Posterior vena cava (tissue), 2 donors: ENCODE measurements around the gene TMEM120B. TPM values are rescaled to one million over a fixed set of nuclear protein-coding genes. Genes with fewer than 3 reads are reported as not detected.
A peak's percentile ranks its signal among the peaks of the same experiment; 100 is the strongest.

Experiments
- DNase-seq: peaks from one replicate; pipeline ENCODE4 v3.0.0-alpha.2; 2020; ENCODE audit warnings: low spot score
- intact Hi-C, 2 donors: fragments of 100-400 bp; cut with DNase I; formaldehyde crosslinking; loops; one replicate each; pipeline versions ENCODE4 v1.14.1 to v1.14.2; 2022 to 2023
- total RNA-seq, 2 donors: library from RNA; stranded (reverse); fragmentation: NEBNext Ultra II Directional; extraction: Animal tissue kit (Norgen Biotek cat#: 25700); gene quantifications; one replicate each; pipeline ENCODE4 v1.2.1, GENCODE V29; 2021
- donor health status: DM: yes; HTN: yes; CAD: no.
- donor health status: DM: yes; HTN: yes; CAD: no.

TMEM120B gene
- total RNA-seq, 2 donors from 2014 or later = 7.9 to 11.0 TPM

DNA sequence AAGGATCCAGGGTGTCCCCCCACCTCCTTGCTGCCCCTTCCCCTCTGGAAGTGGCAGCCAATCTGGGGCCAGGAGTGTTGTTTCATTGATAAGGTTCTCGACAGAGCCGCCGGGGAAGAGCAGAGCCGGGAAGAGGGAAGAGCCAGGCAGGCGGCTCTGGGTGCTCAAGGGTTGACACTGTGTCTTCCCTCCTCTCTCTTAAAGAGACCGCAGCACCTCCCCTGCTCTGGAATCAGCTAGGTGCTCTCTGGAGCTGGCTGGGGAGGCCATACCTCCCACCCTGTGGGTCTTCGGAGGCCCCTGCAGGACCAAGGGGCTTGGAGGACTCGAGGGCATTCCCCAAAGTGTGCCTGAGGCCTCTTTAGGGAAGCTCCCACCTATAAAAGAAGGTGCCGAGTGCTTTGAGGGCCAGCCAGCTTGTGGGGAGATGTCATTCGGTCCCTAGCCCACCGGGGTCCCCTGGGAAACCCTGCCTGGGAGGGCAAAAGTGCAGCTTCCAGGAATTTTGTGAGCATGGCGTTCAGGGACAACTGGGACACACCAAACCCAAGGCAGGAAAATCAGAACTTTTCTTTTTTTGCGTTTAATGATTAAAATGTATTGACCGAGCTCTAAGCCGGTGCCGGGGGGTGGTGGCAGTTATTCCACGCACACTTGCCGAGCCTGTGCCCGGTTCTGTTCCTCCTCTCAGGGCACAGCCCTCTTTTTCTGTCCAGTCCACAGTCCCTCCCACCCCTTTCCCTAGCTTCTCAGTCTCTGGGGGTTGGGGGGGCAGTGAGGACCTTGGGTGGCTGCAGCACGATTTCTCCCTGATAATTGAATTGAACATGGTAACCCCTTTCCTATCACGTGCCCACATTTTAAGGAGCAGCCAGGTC lies 94.2 kb downstream of the TMEM120B start:
- intact Hi-C loops = no loop called here
- no peak for DNase-seq

DNA sequence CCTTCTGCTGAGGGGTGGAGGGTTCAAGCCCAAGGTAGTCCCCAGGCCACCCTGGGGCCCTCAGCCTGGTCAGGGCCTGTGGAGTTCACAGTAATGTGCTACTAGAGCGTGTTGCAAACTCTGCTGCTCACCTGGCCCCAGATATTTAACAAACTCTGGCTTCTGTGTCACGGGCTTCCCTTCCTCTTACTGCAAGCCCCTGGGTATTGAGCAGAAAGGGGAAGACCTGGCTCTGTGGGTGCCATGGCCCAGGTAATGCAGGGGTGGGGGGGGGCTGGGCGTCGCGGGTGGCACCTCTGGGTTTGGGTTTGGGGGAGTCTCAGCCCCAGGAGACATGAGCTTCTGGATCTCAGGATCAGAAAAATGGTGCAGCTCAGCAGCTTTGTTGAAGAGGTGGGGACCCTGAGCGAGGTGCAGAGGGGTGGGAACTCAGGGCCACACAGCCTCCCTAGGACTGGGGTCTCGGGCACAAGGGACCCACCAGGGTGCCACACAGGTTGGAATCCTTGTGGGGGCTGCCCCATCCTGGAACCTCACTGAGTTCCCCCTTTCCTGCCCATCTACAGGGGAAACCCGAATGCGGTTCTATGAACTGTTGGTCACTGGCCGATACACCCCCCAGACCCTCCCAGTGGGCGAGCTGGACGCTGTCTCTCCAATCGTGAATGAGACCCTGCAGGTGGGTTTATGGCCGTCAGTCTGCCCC lies 95.2 kb downstream of the TMEM120B start:
- no peak for DNase-seq
- intact Hi-C loops = no loop called here

DNA sequence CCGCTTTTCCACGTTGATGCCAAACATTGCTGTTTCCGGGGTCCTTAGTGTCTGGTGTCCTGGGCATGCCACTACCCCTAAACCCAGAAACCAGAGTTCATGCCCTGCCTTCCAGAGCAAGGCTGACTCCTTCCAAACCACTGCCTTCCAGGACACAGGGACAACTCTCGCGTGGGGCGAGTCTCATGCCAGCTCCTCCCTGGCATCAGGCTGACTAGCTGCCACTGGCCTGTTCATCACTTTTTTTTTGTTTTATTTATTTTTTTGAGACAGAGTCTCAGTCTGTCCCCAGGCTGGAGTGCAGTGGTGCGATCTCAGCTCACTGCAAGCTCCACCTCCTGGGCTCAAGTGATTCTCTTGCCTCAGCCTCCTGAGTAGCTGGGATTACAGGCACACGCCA lies 96.1 kb downstream of the TMEM120B start:
- DNase-seq = no peak
- intact Hi-C loops = no loop called here

DNA sequence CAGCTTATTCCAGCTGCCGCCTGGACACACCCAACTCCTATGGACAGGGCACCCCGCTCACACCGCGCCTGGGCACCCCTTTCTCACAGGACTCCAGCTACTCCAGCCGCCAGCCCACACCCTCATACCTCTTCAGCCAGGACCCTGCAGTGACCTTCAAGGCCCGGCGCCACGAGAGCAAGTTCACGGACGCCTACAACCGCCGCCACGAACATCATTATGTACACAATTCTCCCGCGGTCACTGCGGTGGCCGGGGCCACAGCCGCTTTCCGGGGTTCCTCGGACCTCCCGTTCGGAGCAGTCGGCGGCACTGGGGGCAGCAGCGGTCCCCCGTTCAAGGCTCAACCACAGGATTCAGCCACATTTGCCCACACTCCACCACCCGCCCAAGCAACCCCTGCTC lies 97.2 kb downstream of the TMEM120B start:
- DNase-seq = peak; percentile 77
- intact Hi-C loops = loop anchor here in 1 of 2 donors (5.0 kb wide), 1 partner anchor 32 kb away; no protein-coding TSS in a partner anchor

DNA sequence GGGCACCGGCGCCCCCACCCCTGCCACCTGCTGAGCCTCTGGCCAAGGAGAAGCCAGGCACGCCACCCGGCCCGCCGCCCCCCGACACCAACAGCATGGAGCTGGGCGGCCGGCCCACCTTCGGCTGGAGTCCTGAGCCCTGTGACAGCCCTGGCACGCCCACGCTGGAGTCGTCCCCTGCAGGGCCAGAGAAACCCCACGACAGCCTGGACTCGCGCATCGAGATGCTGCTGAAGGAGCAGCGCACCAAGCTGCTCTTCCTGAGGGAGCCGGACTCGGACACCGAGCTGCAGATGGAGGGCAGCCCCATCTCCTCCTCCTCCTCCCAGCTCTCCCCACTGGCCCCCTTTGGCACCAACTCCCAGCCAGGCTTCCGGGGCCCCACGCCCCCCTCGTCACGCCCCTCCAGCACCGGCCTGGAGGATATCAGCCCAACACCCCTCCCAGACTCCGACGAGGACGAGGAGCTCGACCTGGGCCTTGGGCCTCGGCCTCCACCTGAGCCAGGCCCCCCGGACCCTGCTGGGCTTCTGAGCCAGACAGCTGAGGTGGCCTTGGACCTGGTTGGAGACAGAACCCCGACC lies 97.8 kb downstream of the TMEM120B start:
- intact Hi-C loops = loop anchor here in 1 of 2 donors (5.0 kb wide), 1 partner anchor 33 kb away; no protein-coding TSS in a partner anchor
- DNase-seq = peak; percentile 80

DNA sequence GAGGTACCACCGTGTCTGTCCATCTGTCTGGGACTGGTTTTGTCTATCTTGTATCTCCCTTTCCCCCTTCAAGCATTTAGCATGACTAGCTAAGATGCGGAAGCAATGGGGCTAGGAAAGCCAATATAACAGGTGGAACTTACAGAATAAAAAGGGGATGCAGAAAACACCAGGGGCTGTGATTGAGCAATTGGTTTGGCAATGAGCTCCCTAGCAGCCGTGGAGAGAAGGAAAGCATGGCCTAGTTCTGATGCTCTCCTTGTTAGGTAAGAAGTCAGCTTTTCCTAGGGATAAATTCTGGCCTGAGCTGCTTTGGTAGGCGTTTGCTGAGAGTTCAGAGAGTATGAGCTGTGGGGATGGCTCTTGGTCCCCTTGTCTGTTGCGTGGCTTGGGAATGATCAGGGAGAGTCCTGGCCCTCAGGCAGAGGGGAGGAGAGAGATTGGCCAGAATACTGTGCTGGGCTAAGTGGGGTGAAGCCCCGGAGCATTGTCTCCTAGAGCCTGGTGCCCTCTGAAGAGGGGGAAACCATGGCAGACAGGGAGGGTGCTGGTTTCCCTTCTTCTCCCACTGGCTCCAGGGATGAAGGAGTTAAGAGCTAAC lies 98.4 kb downstream of the TMEM120B start:
- no peak for DNase-seq
- intact Hi-C loops = loop anchor here in 1 of 2 donors (5.0 kb wide), 1 partner anchor 34 kb away; no protein-coding TSS in a partner anchor

DNA sequence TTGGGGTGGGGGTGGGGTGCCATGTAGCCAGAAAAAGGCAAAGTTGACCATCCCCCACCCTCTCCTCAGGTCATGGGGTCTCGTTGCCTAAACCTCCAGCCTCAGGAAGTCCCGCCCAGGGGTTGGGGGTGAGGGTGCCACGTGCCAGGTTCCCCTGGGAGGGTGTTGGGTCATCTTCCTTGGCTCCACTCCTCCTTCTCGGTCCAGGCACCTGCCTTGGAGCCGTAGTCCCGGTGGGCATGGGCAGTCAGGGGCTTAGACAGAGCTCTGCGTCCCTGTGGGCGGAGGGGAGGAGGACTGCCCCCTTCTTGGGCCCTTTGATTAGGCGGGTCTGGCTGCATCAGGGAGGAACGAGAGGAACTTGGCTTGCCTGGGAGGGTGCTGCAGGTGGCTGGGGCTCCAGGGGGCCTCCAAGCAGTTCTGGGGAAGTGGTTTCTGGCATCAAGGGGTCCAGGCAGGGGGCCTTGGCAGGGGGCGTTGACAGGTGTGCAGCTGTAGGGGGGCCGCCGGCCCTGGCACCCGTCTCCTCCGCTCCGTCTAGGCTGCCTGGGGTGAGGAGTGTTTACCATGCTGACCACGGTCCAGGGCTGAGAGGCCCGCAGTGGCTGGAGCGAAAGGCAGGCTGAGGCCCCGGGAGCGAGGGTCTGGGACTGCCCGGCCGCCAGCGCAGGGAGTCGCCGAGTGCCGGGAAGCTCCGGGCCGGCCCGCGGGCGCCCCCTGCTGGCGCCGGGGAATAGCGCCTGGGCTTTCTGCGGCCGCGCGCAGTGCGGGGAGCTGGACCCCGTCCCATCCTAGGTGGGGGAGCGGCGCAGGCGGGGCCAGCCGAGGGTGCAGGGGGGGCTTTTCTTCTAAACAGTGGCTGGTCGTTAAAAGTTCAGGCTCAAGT lies 99.1 kb downstream of the TMEM120B start:
- intact Hi-C loops = loop anchor here in 1 of 2 donors (2.0 to 5.0 kb wide), 2 partner anchors 17 to 34 kb away; no protein-coding TSS in a partner anchor
- peak; percentile 93 for DNase-seq

DNA sequence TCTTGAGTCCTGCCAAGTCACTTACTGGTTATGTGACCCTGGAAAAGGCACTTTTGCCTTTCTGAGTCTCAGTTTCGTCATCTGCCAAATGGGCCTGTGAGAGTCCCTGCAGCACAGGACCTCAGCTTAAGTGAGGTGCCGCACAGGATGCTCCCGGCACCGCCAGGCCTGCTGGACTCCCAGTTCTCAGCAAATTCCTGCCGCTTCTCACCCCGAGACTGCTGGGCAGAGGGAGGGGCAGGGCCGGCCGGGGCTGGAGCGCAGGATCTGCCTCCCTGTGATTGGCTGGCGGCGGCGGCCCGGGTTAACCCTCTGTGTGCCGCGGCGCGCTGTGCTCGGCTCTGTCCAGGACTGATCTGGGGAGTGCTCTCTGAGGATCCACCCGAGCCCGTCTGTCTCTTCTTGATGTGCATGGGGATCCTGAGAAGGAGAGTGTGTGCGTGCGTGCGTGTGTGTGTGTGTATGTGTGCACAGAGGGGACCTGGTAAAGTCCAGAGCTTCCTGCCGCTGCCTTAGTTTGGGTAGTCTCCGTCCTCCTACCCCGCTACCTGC lies 99.8 kb downstream of the TMEM120B start:
- DNase-seq = peak; percentile 93
- intact Hi-C loops = loop anchor here in 1 of 2 donors (2.0 to 5.0 kb wide), 2 partner anchors 18 to 35 kb away; no protein-coding TSS in a partner anchor

DNA sequence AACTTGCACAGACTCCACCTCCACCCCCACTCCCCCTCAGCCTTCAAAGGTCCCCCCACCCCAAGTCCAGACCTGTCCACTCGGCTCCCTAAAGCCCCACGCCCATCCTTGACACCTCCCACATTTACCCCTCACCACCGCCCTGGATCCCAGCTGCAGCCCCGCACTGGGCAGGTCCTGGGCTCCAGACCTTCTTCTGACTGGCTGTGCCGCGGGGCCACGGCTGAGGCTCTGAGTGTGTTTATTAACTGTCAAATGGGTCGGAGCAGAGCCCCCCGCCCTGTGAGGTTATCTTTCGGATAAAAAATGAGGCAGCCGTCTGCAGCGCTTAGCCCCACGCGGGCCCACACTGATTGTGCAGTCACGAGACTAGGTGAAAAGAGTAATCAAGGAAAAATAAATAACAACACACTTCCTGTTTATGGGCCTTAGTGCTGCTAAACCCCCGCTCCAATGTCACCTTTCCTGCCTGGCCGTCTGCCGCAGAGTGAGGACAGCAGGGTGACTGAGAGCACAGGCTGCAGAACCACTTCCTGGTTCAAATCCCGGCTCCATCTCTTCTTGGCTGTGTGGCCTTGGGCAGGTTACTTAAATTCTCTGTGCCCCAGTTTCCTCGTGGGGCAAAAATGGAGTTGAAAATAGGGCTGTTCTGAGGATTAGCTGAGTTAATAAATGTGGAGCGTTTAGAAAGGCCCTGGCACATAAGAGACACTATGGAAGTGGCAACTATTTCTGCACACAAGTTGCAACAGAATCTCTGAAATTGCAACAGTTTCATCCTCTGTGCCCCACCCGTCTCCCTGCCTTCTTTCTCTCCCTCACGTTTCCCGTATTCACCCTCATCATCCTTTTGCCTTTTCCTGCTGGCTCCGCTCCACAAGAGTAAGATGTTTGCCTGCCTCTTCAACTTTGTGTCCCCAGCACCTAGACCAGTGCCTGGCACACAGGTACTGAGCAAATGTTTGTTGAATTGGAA lies 100.7 kb downstream of the TMEM120B start:
- intact Hi-C loops = loop anchor here in 1 of 2 donors (2.0 to 5.0 kb wide), 2 partner anchors 18 to 36 kb away; no protein-coding TSS in a partner anchor
- DNase-seq = peak; percentile 82

DNA sequence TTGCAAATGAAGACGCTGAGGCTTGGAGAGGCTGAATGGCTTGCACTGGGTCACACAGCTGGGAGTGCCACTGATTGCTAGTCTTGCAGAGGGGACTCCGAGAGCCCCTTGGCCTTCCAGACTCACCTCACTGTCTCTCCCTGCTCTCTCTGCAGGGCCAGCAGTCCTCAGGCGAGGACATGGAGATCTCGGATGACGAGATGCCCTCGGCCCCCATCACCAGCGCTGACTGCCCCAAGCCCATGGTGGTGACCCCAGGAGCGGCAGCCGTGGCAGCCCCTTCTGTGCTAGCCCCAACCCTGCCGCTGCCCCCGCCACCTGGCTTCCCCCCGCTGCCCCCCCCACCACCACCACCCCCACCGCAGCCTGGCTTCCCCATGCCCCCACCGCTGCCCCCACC lies 101.4 kb downstream of the TMEM120B start:
- intact Hi-C loops = loop anchor here in 1 of 2 donors (2.0 to 5.0 kb wide), 2 partner anchors 19 to 37 kb away; no protein-coding TSS in a partner anchor
- DNase-seq = no peak

DNA sequence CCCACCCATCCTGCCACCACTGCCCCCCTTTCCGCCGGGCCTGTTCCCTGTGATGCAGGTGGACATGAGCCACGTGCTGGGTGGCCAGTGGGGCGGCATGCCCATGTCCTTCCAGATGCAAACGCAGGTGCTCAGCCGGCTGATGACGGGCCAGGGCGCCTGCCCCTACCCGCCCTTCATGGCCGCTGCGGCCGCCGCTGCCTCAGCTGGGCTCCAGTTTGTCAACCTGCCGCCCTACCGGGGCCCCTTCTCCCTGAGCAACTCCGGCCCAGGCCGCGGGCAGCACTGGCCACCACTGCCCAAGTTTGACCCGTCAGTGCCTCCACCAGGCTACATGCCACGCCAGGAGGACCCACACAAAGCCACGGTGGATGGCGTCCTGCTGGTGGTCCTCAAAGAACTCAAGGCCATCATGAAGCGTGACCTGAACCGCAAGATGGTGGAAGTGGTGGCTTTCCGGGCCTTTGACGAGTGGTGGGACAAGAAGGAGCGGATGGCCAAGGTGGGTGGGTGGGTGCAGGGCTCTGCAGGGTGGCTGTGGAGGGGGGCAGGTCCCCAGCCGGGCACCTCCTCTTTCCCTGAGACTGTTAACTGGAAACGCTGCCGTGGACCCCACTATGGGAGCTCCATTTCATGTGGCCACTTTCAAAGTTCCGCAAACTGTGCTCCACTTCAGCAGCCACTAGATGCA lies 102.0 kb downstream of the TMEM120B start:
- peak; percentile 81 for DNase-seq
- intact Hi-C loops = loop anchor here in 1 of 2 donors (5.0 kb wide), 1 partner anchor 37 kb away; no protein-coding TSS in a partner anchor

DNA sequence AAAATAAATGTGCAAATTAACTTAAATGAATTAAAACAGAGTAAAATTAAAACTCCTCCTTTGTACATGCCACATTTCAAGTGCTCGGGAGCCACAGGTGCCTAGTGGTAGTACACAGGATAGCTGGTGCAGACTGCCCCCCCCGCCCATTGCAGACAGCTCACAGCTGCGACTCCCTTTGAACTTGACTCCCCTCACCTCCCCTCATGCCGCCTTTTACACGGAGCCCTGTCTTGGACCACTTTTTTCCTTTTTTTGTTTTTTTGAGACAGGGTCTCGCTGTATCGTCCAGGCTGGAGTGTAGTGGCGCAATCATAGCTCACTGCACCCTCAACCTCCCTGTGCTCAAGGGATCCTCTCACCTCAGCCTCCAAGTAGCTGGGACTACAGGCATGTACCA lies 102.7 kb downstream of the TMEM120B start:
- DNase-seq = no peak
- intact Hi-C loops = no loop called here

DNA sequence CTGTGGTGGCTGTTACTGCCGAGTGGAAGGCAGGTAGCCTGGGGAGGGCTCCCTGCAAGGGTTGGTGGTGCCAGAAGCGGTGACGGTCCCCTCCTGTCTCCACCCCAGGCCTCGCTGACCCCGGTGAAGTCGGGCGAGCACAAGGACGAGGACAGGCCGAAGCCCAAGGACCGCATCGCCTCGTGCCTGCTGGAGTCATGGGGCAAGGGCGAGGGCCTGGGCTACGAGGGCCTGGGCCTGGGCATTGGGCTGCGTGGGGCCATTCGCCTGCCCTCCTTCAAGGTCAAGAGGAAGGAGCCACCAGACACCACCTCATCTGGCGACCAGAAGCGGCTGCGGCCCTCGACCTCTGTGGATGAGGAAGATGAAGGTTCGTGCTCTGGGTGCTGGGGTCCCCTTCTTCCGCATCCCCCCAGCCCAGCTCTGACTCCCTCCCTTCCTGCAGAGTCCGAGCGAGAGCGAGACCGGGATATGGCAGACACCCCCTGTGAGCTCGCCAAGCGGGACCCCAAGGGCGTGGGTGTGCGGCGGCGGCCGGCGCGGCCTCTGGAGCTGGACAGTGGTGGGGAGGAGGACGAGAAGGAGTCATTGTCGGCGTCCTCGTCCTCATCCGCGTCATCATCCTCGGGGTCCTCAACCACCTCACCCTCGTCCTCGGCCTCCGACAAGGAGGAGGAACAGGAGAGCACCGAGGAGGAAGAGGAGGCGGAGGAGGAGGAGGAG lies 104.5 kb downstream of the TMEM120B start:
- no peak for DNase-seq
- intact Hi-C loops = no loop called here

DNA sequence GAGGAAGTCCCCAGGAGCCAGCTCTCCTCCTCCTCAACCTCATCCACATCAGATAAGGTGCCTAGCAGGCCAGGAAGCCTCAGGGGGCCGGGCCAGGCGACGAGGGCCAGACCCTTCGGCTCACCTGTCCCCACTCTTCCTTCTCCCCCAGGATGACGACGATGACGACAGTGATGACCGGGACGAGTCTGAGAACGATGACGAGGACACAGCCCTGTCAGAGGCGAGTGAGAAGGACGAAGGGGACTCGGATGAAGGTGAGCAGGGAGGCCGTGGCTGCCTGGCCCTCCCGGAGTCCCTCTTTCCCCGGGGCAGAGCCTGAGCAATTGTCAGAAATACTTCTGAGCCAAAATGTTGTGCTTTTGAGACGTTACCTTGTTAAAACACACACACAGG lies 105.1 kb downstream of the TMEM120B start:
- DNase-seq = no peak
- intact Hi-C loops = no loop called here

DNA sequence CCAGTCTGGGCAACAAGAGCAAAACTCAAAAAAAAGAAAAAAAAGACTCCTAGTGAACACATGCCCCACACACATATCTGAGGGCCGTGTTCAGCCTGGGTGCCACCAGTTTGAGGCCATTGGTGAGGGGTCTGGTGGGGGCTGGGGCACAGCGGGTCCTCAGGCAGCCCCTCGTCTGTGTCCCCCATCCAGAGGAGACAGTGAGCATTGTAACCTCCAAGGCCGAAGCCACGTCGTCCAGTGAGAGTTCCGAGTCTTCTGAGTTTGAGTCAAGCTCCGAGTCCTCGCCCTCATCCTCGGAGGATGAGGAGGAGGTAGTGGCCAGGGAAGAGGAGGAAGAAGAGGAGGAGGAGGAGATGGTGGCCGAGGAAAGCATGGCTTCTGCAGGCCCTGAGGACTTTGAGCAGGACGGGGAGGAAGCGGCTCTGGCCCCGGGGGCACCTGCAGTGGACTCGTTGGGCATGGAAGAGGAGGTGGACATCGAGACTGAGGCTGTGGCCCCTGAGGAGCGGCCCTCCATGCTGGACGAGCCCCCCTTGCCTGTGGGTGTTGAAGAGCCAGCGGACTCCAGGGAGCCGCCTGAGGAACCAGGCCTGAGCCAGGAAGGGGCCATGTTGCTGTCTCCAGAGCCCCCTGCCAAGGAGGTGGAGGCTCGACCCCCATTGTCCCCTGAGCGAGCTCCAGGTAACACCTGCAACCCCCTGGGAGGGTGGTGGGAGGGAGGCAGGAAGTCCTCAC lies 106.8 kb downstream of the TMEM120B start:
- DNase-seq = no peak
- intact Hi-C loops = no loop called here
